Thyroid gland (tissue), 4 donors: ENCODE measurements around the gene TEX10.

Experiments used
- POLR2A ChIP-seq, 2 donors: fragments of 450-650 bp; IDR thresholded peaks; one replicate each; pipeline ENCODE4 v1.6.1; 2017; ENCODE audit warnings: antibody characterized with exemption in 2 of 2, mild to moderate bottlenecking in 2 of 2, moderate library complexity in 1 of 2
- TF ChIP-seq, protein P1 (sequence below), 6 experiments: fragments of 200-600 bp in 3 of 6; fragments of 450-650 bp in 3 of 6; sonication (generic) in 3 of 6; IDR thresholded peaks; one replicate each; pipeline ENCODE4 v1.5.1; 2016 to 2019; ENCODE audit warnings: antibody characterized with exemption in 6 of 6, mild to moderate bottlenecking in 2 of 6, inconsistent platforms in 1 of 6, moderate library complexity in 1 of 6

DNA sequence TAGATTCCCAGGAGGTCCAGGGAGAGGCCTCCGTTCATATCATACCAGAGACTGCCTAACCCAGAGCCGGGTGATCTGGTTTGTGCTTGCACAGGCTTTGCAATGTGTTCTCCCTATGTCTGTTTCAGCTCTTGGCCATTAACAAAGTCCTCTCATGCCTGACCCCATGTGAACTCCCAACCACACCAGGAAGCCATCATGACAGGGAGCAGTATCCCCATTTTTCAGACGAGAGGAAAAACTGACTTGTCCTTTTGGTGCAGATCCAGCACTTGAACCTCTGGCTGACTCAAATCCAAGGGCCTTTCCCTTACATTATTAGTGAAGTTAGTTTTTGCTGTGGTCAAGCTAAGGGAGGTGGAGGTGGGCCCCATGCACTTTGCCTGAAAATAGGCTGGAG lies 58.4 kb downstream of the TEX10 start:
- no peak for TF ChIP-seq POLR2A (IDR thresholded peaks at IDR 0.05)
- TF ChIP-seq, protein P1, sequence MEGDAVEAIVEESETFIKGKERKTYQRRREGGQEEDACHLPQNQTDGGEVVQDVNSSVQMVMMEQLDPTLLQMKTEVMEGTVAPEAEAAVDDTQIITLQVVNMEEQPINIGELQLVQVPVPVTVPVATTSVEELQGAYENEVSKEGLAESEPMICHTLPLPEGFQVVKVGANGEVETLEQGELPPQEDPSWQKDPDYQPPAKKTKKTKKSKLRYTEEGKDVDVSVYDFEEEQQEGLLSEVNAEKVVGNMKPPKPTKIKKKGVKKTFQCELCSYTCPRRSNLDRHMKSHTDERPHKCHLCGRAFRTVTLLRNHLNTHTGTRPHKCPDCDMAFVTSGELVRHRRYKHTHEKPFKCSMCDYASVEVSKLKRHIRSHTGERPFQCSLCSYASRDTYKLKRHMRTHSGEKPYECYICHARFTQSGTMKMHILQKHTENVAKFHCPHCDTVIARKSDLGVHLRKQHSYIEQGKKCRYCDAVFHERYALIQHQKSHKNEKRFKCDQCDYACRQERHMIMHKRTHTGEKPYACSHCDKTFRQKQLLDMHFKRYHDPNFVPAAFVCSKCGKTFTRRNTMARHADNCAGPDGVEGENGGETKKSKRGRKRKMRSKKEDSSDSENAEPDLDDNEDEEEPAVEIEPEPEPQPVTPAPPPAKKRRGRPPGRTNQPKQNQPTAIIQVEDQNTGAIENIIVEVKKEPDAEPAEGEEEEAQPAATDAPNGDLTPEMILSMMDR (IDR thresholded peaks at IDR 0.05) = no peak
